Mammary epithelial cell (primary cell): Measurements from ENCODE around the gene STXBP6.

Source experiments
- CTCF ChIP-seq, 2 donors: IDR thresholded peaks in 1 of 2; conservative IDR thresholded peaks in 1 of 2; 2 replicates each; pipeline ENCODE4 v1.5.1; 2011 to 2012; ENCODE audit warnings: inconsistent platforms in 2 of 2, low read length in 2 of 2, mild to moderate bottlenecking in 2 of 2, control low read depth in 1 of 2, low read depth in 1 of 2; ENCODE audit not compliant: insufficient read depth in 1 of 2; ENCODE audit errors: extremely low read depth in 1 of 2
- EZH2 ChIP-seq: IDR thresholded peaks from 2 replicates; pipeline ENCODE4 v1.6.1; 2012; ENCODE audit warnings: low read length, inconsistent platforms, borderline replicate concordance

GRCh38 chr14:24885410-24885913 is 164.5 kb downstream of the STXBP6 start:
- no peak for TF ChIP-seq CTCF (conservative IDR thresholded peaks at IDR 0.05 in 1 of 2, IDR thresholded peaks at IDR 0.05 in 1 of 2; ENCODE audit: extremely low read depth in 1 of 2, insufficient read depth in 1 of 2, low read depth in 1 of 2, low read length in 2 of 2)
- TF ChIP-seq EZH2, result no peak
